Measurements from ENCODE around the gene TBR1.
A peak's percentile ranks its signal among the peaks of the same experiment; 100 is the strongest.

TBR1 gene
- total RNA-seq = 0 reads per million in 3 donors

- Histone ChIP-seq H3K9me3 (ENCODE audit: control insufficient read depth, low read length) (no peaks in the 10 kb centered on the region), H3K4me1 (ENCODE audit: control insufficient read depth, insufficient read depth, low read length, poor library complexity, severe bottlenecking) (peaks cover 36% of the 10 kb centered on the region), H3K27me3 (replicated peaks; ENCODE audit: control insufficient read depth, insufficient read depth, low read length, poor library complexity, severe bottlenecking) (peaks cover 68% of the 10 kb centered on the region), H3K4me3 (ENCODE audit: insufficient read depth, low read depth, low read length, poor library complexity, severe bottlenecking) (peak within 1 kb of the TSS; percentile 46), H3K27ac (ENCODE audit: insufficient read depth, low read length, poor library complexity, severe bottlenecking) (no peak within 1 kb of the TSS), H3K36me3 (ENCODE audit: control insufficient read depth, insufficient read depth, low read length) (no peaks in the 10 kb centered on the region)
- DNase-seq = no peak
Measured at GRCh38 chr2:161415987-161416707, at the start of gene TBR1. TBR1 (plus strand) TSS chr2:161416297; CDS start chr2:161416411, 114 bp downstream.

- H3K4me3 ChIP-seq (ENCODE audit: insufficient read depth, low read depth, low read length, poor library complexity, severe bottlenecking) = no peak overlapping the region
- peaks cover 14% of the 10 kb centered on the region for H3K36me3 ChIP-seq (ENCODE audit: control insufficient read depth, insufficient read depth, low read length)
Measured at GRCh38 chr2:161367675-161368074, 48.4 kb upstream of the TBR1 start.

GRCh38 chr2:161369311-161369710 lies 46.8 kb upstream of the TBR1 start:
- DNase-seq = no peak
- Histone ChIP-seq H3K4me1 (ENCODE audit: control insufficient read depth, insufficient read depth, low read length, poor library complexity, severe bottlenecking) (no peaks in the 10 kb centered on the region), H3K27me3 (replicated peaks; ENCODE audit: control insufficient read depth, insufficient read depth, low read length, poor library complexity, severe bottlenecking) (no peaks in the 10 kb centered on the region), H3K27ac (ENCODE audit: insufficient read depth, low read length, poor library complexity, severe bottlenecking) (no peak overlapping the region), H3K4me3 (ENCODE audit: insufficient read depth, low read depth, low read length, poor library complexity, severe bottlenecking) (no peak overlapping the region), H3K36me3 (ENCODE audit: control insufficient read depth, insufficient read depth, low read length) (peaks cover 14% of the 10 kb centered on the region), H3K9me3 (ENCODE audit: control insufficient read depth, low read length) (no peaks in the 10 kb centered on the region)

More at GRCh38 chr2:161367675-161368074, 48.4 kb upstream of the TBR1 start:
- H3K9me3 ChIP-seq (ENCODE audit: control insufficient read depth, low read length) = no peaks in the 10 kb centered on the region
- no peak overlapping the region for H3K27ac ChIP-seq (ENCODE audit: insufficient read depth, low read length, poor library complexity, severe bottlenecking)
- no peaks in the 10 kb centered on the region for H3K4me1 ChIP-seq (ENCODE audit: control insufficient read depth, insufficient read depth, low read length, poor library complexity, severe bottlenecking)
- no peaks in the 10 kb centered on the region for H3K27me3 ChIP-seq (replicated peaks; ENCODE audit: control insufficient read depth, insufficient read depth, low read length, poor library complexity, severe bottlenecking)
- no peak for DNase-seq

GRCh38 chr2:161370981-161371380 lies 45.1 kb upstream of the TBR1 start:
- H3K4me1 ChIP-seq (ENCODE audit: control insufficient read depth, insufficient read depth, low read length, poor library complexity, severe bottlenecking) = no peaks in the 10 kb centered on the region
- peaks cover 14% of the 10 kb centered on the region for H3K36me3 ChIP-seq (ENCODE audit: control insufficient read depth, insufficient read depth, low read length)
- H3K4me3 ChIP-seq (ENCODE audit: insufficient read depth, low read depth, low read length, poor library complexity, severe bottlenecking) = no peak overlapping the region
- H3K9me3 ChIP-seq (ENCODE audit: control insufficient read depth, low read length) = no peaks in the 10 kb centered on the region
- no peaks in the 10 kb centered on the region for H3K27me3 ChIP-seq (replicated peaks; ENCODE audit: control insufficient read depth, insufficient read depth, low read length, poor library complexity, severe bottlenecking)
- no peak for DNase-seq
- no peak overlapping the region for H3K27ac ChIP-seq (ENCODE audit: insufficient read depth, low read length, poor library complexity, severe bottlenecking)

- no peak for DNase-seq
- Histone ChIP-seq H3K9me3 (ENCODE audit: control insufficient read depth, low read length) (no peaks in the 10 kb centered on the region), H3K36me3 (ENCODE audit: control insufficient read depth, insufficient read depth, low read length) (peaks cover 14% of the 10 kb centered on the region), H3K4me3 (ENCODE audit: insufficient read depth, low read depth, low read length, poor library complexity, severe bottlenecking) (no peak overlapping the region), H3K27me3 (replicated peaks; ENCODE audit: control insufficient read depth, insufficient read depth, low read length, poor library complexity, severe bottlenecking) (no peaks in the 10 kb centered on the region), H3K27ac (ENCODE audit: insufficient read depth, low read length, poor library complexity, severe bottlenecking) (no peak overlapping the region), H3K4me1 (ENCODE audit: control insufficient read depth, insufficient read depth, low read length, poor library complexity, severe bottlenecking) (no peaks in the 10 kb centered on the region)
Measured at GRCh38 chr2:161371869-161372268, 44.2 kb upstream of the TBR1 start.

- DNase-seq = no peak
- Histone ChIP-seq H3K27me3 (replicated peaks; ENCODE audit: control insufficient read depth, insufficient read depth, low read length, poor library complexity, severe bottlenecking) (no peaks in the 10 kb centered on the region), H3K27ac (ENCODE audit: insufficient read depth, low read length, poor library complexity, severe bottlenecking) (no peak overlapping the region), H3K4me3 (ENCODE audit: insufficient read depth, low read depth, low read length, poor library complexity, severe bottlenecking) (no peak overlapping the region), H3K36me3 (ENCODE audit: control insufficient read depth, insufficient read depth, low read length) (peaks cover 14% of the 10 kb centered on the region), H3K9me3 (ENCODE audit: control insufficient read depth, low read length) (no peaks in the 10 kb centered on the region), H3K4me1 (ENCODE audit: control insufficient read depth, insufficient read depth, low read length, poor library complexity, severe bottlenecking) (no peaks in the 10 kb centered on the region)
Measured at GRCh38 chr2:161373942-161374341, 42.2 kb upstream of the TBR1 start.

- Histone ChIP-seq H3K27ac (ENCODE audit: insufficient read depth, low read length, poor library complexity, severe bottlenecking) (no peak overlapping the region), H3K36me3 (ENCODE audit: control insufficient read depth, insufficient read depth, low read length) (peaks cover 14% of the 10 kb centered on the region), H3K27me3 (replicated peaks; ENCODE audit: control insufficient read depth, insufficient read depth, low read length, poor library complexity, severe bottlenecking) (no peaks in the 10 kb centered on the region), H3K4me1 (ENCODE audit: control insufficient read depth, insufficient read depth, low read length, poor library complexity, severe bottlenecking) (no peaks in the 10 kb centered on the region), H3K9me3 (ENCODE audit: control insufficient read depth, low read length) (no peaks in the 10 kb centered on the region), H3K4me3 (ENCODE audit: insufficient read depth, low read depth, low read length, poor library complexity, severe bottlenecking) (no peak overlapping the region)
- DNase-seq = no peak
Measured at GRCh38 chr2:161374446-161374845, 41.7 kb upstream of the TBR1 start.

GRCh38 chr2:161379740-161380139 lies 36.4 kb upstream of the TBR1 start:
- DNase-seq = no peak
- H3K4me1 ChIP-seq (ENCODE audit: control insufficient read depth, insufficient read depth, low read length, poor library complexity, severe bottlenecking) = no peaks in the 10 kb centered on the region
- no peaks in the 10 kb centered on the region for H3K27me3 ChIP-seq (replicated peaks; ENCODE audit: control insufficient read depth, insufficient read depth, low read length, poor library complexity, severe bottlenecking)
- no peak overlapping the region for H3K27ac ChIP-seq (ENCODE audit: insufficient read depth, low read length, poor library complexity, severe bottlenecking)
- H3K9me3 ChIP-seq (ENCODE audit: control insufficient read depth, low read length) = no peaks in the 10 kb centered on the region
- H3K4me3 ChIP-seq (ENCODE audit: insufficient read depth, low read depth, low read length, poor library complexity, severe bottlenecking) = no peak overlapping the region
- no peaks in the 10 kb centered on the region for H3K36me3 ChIP-seq (ENCODE audit: control insufficient read depth, insufficient read depth, low read length)

- no peaks in the 10 kb centered on the region for H3K27me3 ChIP-seq (replicated peaks; ENCODE audit: control insufficient read depth, insufficient read depth, low read length, poor library complexity, severe bottlenecking)
- peaks cover 4% of the 10 kb centered on the region for H3K36me3 ChIP-seq (ENCODE audit: control insufficient read depth, insufficient read depth, low read length)
- DNase-seq = no peak
- H3K4me1 ChIP-seq (ENCODE audit: control insufficient read depth, insufficient read depth, low read length, poor library complexity, severe bottlenecking) = no peaks in the 10 kb centered on the region
- H3K27ac ChIP-seq (ENCODE audit: insufficient read depth, low read length, poor library complexity, severe bottlenecking) = no peak overlapping the region
- no peak overlapping the region for H3K4me3 ChIP-seq (ENCODE audit: insufficient read depth, low read depth, low read length, poor library complexity, severe bottlenecking)
- no peaks in the 10 kb centered on the region for H3K9me3 ChIP-seq (ENCODE audit: control insufficient read depth, low read length)
Measured at GRCh38 chr2:161381546-161381945, 34.6 kb upstream of the TBR1 start.

GRCh38 chr2:161382747-161383146 lies 33.4 kb upstream of the TBR1 start:
- Histone ChIP-seq H3K9me3 (ENCODE audit: control insufficient read depth, low read length) (no peaks in the 10 kb centered on the region), H3K27ac (ENCODE audit: insufficient read depth, low read length, poor library complexity, severe bottlenecking) (no peak overlapping the region), H3K27me3 (replicated peaks; ENCODE audit: control insufficient read depth, insufficient read depth, low read length, poor library complexity, severe bottlenecking) (no peaks in the 10 kb centered on the region), H3K36me3 (ENCODE audit: control insufficient read depth, insufficient read depth, low read length) (peaks cover 9% of the 10 kb centered on the region), H3K4me1 (ENCODE audit: control insufficient read depth, insufficient read depth, low read length, poor library complexity, severe bottlenecking) (no peaks in the 10 kb centered on the region), H3K4me3 (ENCODE audit: insufficient read depth, low read depth, low read length, poor library complexity, severe bottlenecking) (no peak overlapping the region)
- DNase-seq = no peak
